ENCODE data around the gene PLPP3.

DNA sequence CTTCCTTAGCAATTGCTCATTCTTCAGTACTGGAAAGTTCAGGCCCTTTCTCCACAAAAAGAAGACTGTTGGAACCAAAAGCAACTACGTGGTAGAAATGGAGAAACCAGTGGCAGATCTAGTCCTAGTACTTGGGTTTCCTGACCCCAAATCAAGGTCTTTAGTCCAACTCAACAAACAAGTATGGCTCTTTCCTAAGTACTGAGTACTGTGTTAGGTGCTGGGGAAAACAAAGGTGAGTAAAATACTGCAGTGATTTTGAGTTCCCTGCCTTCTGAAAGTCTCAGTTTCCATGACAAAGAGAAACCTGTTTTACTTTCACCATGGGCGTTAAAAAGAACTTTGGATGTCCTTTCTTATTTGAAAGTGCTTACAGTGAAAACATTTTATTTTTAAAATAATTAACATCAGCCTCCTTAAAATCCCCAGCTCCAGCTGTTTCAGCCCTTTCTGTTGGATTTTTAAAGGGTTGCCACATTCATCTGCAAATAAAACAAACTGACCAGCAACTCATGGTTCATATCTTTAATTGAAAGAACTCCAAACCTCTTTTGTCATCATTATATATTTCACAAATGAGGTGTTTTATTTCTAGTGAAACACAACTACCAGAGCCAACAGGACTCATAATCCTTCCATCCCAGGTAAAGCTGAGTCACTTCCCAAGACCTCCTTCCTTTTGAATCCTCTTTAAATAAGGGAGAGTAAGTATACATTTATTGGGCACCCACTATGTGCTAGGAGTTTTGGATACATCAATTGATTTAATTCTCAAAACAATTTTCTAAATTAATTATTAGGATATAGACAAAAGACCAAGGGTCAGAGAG, 35.4 kb downstream of the PLPP3 start:
- TF ChIP-seq SP1 (IDR thresholded peaks at IDR 0.05) (no peak), SUZ12 (IDR thresholded peaks at IDR 0.05) (no peak), ELF4 (IDR thresholded peaks at IDR 0.05) (no peak)

All from HEK293T (cell line).